ENCODE results near the gene NFATC3. TPM values are rescaled to one million over a fixed set of nuclear protein-coding genes. Genes with fewer than 3 reads are reported as not detected.

The NFATC3 gene
- total and polyA plus RNA-seq, 2 of the 8 experiments (the other 6 are each of a cell fraction or from before 2014, with no cell fraction given): 17.6 to 34.5 TPM

DNA sequence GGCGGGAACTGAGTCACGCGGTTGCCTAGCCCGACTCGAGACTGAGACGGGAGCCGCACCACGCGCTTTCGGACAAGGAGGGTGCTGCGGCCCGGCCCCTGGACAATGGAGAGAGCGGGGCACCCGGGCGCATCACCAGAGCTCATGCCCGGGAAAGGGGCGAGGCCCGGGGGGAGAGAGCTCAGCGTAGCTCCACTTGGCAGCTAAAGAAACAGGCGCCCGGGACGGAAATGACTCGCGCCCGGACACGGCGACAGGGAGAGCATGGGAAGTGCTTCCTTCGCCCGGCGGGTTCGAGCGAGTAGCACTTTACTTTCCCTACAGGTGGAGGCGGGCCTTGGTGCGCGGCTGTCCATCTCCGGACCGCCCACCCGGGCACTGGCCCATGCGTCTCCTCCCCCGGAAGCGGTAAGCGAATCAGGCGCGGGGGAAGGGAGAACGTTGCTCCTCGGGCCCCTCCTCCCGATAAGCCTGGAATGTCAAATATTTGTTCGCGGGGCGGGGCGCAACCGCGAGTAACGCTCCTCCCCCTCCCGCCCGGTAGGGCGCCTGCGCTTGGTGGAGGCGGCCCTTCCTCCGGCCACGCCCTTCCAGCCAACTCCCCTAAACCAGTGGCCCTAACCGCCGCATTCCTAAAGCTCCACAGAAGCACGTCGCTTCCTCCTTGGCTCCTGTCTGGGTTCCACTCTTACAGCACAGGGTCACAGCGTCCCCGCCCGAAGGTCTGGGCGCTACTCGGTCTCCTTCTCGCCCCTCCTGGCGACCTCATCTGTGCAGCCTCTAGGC lies 152.3 kb downstream of the NFATC3 start:
- POLR2A ChIA-PET (ENCODE audit: partially characterized antibody): interaction anchor here (0.6 to 5.9 kb wide), 26 partner anchors 8 to 421 kb away, joined by 3 to 61 read pairs (median 4); partner anchors contain the start of genes NFATC3, PLA2G15, PRMT7 and PSMB10
- Histone ChIP-seq H2BK15ac (ENCODE audit: low read length) (peak overlapping the region; percentile 98; the same call in 1 of the 2 replicates), H3K18ac (ENCODE audit: extremely low read depth, low read length) (peak overlapping the region; percentile 96), H3K9ac (replicated peaks in 1 of 4; ENCODE audit: extremely low read depth in 1 of 4, low read depth in 3 of 4, low read length in 3 of 4) (peak overlapping the region; percentile 38 to 90 (median 77)), H3K9me3 (ENCODE audit: insufficient read depth in 2 of 2, low read depth in 1 of 2, low read length in 1 of 2) (no peaks in the 10 kb centered on the region), H3K14ac (ENCODE audit: insufficient read length) (no peak overlapping the region), H3K79me1 (ENCODE audit: low read depth, low read length) (peaks cover 5% of the 10 kb centered on the region; the same call in 1 of the 2 replicates), H2BK5ac (ENCODE audit: low read depth, low read length) (peak overlapping the region; percentile 93), H3K56ac (replicated peaks; ENCODE audit: insufficient read length, low read depth, low read length) (peak overlapping the region; percentile 9), H2BK120ac (replicated peaks; ENCODE audit: low read depth, low read length) (peak overlapping the region; percentile 66), H2BK12ac (ENCODE audit: low read depth, low read length) (peak overlapping the region; percentile 97), H3K23ac (ENCODE audit: insufficient read length) (no peak overlapping the region), H3K4me3 (ENCODE audit: extremely low read depth in 1 of 4, insufficient read depth in 2 of 4, low read depth in 3 of 4, low read length in 4 of 4) (peak overlapping the region; percentile 59 to 85 (median 82)), H4K20me1 (replicated peaks in 1 of 2; ENCODE audit: control insufficient read depth in 1 of 2, insufficient read depth in 2 of 2, low read length in 2 of 2) (peaks cover 15 to 20% of the 10 kb centered on the region in 2 experiments), H3K4me1 (replicated peaks in 1 of 4; ENCODE audit: control insufficient read depth in 3 of 4, insufficient read depth in 4 of 4, low read length in 3 of 4) (peaks cover 0 to 28% (median 20%) of the 10 kb centered on the region in 4 experiments; a peak in 5 of 7 replicates), H3K36me3 (ENCODE audit: control insufficient read depth in 2 of 4, insufficient read depth in 4 of 4, low read length in 3 of 4) (peaks cover 0 to 4% (median 1%) of the 10 kb centered on the region in 4 experiments; a peak in 4 of 8 replicates), H2BK20ac (ENCODE audit: low read length) (no peak overlapping the region), H4K5ac (ENCODE audit: insufficient read length, low read depth, low read length) (peak overlapping the region; percentile 84), H3K27ac (ENCODE audit: low read depth, low read length) (peak overlapping the region; percentile 84), H3K27me3 (replicated peaks in 1 of 4; ENCODE audit: control insufficient read depth in 3 of 4, extremely low read depth in 1 of 4, insufficient read depth in 3 of 4, low read length in 3 of 4) (no peaks in the 10 kb centered on the region), H3K4me2 (ENCODE audit: insufficient read depth in 1 of 2, low read depth in 2 of 2, low read length in 2 of 2) (peak overlapping the region; percentile 99), H3K79me2 (ENCODE audit: control insufficient read depth in 1 of 2, insufficient read depth in 2 of 2, low read length in 2 of 2) (peaks cover 5 to 19% of the 10 kb centered on the region in 2 experiments), H3K23me2 (ENCODE audit: low read depth, low read length) (peaks cover 22% of the 10 kb centered on the region), H3K4ac (replicated peaks; ENCODE audit: insufficient read length, low read depth, low read length) (peak overlapping the region; percentile 36), H4K8ac (ENCODE audit: extremely low read depth, insufficient read depth, low read length) (peak overlapping the region; percentile 72), H2AK5ac (ENCODE audit: low read depth, low read length) (peak overlapping the region; percentile 76; the same call in 1 of the 2 replicates), H2AFZ (ENCODE audit: low read length) (no peak overlapping the region), H4K91ac (replicated peaks; ENCODE audit: insufficient read length, low read length) (peak overlapping the region; percentile 94)
- CTCF ChIA-PET (ENCODE audit: partially characterized antibody): interaction anchor here (0.6 to 4.0 kb wide), 5 partner anchors 25 to 154 kb away, joined by 3 to 23 read pairs (median 10); partner anchors contain the start of gene SLC7A6
- 1% methylated on average over 57 of the region's 72 CpGs; no CpG with 5 or more reads in 1 of the 2 experiments for WGBS, 2 experiments (ENCODE audit: extremely low coverage in 1 of 2, insufficient coverage in 1 of 2, insufficient read length in 1 of 2, insufficient replicate concordance in 2 of 2, low coverage in 1 of 2, low lambda C conversion rate in 2 of 2, missing lambda C conversion rate in 1 of 2)
- peak; percentile 81 for FAIRE-seq
- peak; percentile 97 to 99 for DNase-seq (ENCODE audit: low read depth in 1 of 2, low spot score in 2 of 2)
- TF ChIP-seq EZH2 (IDR thresholded peaks at IDR 0.05; ENCODE audit: low read depth, low read length, severe bottlenecking) (no peak), PHF8 (conservative IDR thresholded peaks at IDR 0.05; ENCODE audit: low read depth, low read length) (peak; percentile 45), SP4 (IDR thresholded peaks at IDR 0.05; ENCODE audit: low read length) (no peak), SAP30 (IDR thresholded peaks at IDR 0.05; ENCODE audit: insufficient read depth, insufficient replicate concordance, low read length) (no peak), MAFK (IDR thresholded peaks at IDR 0.05; ENCODE audit: low read depth, low read length) (no peak), POLR2AphosphoS5 (IDR thresholded peaks at IDR 0.05; ENCODE audit: low read depth, low read length) (peak; percentile 94), HDAC2 (IDR thresholded peaks at IDR 0.05; ENCODE audit: borderline replicate concordance in 1 of 2, low read depth in 2 of 2, low read length in 2 of 2) (peak in 1 of 2 experiments; percentile 76; a peak in 1 of 4 replicates), POLR2A (IDR thresholded peaks at IDR 0.05; ENCODE audit: control extremely low read depth in 1 of 2, low read depth in 2 of 2, low read length in 2 of 2) (peak; percentile 71 to 97)
- TF ChIP-seq, protein P1, sequence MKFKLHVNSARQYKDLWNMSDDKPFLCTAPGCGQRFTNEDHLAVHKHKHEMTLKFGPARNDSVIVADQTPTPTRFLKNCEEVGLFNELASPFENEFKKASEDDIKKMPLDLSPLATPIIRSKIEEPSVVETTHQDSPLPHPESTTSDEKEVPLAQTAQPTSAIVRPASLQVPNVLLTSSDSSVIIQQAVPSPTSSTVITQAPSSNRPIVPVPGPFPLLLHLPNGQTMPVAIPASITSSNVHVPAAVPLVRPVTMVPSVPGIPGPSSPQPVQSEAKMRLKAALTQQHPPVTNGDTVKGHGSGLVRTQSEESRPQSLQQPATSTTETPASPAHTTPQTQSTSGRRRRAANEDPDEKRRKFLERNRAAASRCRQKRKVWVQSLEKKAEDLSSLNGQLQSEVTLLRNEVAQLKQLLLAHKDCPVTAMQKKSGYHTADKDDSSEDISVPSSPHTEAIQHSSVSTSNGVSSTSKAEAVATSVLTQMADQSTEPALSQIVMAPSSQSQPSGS (IDR thresholded peaks at IDR 0.05; ENCODE audit: low read length): no peak

Data from H1 (cell line).